Kasumi-1 (cell line): ENCODE measurements around the gene FANK1.
A peak's percentile ranks its signal among the peaks of the same experiment; 100 is the strongest.

Source experiments
- DNase-seq, 2 experiments: peaks; one replicate each; lab custom pipeline; 2025; lab: John Stamatoyannopoulos, UW

The FANK1 gene

GRCh38 chr10:125896088-125896934 lies at the start of gene FANK1:
FANK1 (plus strand) TSS chr10:125896564; CDS start chr10:125896643, 79 bp downstream.
- peak; percentile 83 to 85 for DNase-seq

- DNase-seq: no peak
Measured at GRCh38 chr10:125846894-125847293, 49.5 kb upstream of the FANK1 start.

GRCh38 chr10:125848371-125848770 lies 48.0 kb upstream of the FANK1 start:
- DNase-seq: no peak

- no peak for DNase-seq
Measured at GRCh38 chr10:125848857-125849256, 47.5 kb upstream of the FANK1 start.

- no peak for DNase-seq
Measured at GRCh38 chr10:125849448-125849847, 46.9 kb upstream of the FANK1 start.

- no peak for DNase-seq
Measured at GRCh38 chr10:125850766-125851731, 45.3 kb upstream of the FANK1 start.

- DNase-seq: no peak
Measured at GRCh38 chr10:125852487-125852886, 43.9 kb upstream of the FANK1 start.

GRCh38 chr10:125857185-125857760 lies 39.1 kb upstream of the FANK1 start:
- DNase-seq: no peak

GRCh38 chr10:125859128-125859817 lies 37.1 kb upstream of the FANK1 start:
- DNase-seq: no peak

- no peak for DNase-seq
Measured at GRCh38 chr10:125865120-125865519, 31.2 kb upstream of the FANK1 start.

GRCh38 chr10:125866421-125867029 lies 29.8 kb upstream of the FANK1 start:
- no peak for DNase-seq

- DNase-seq: peak; percentile 74 to 82
Measured at GRCh38 chr10:125868372-125868975, 27.9 kb upstream of the FANK1 start.

- no peak for DNase-seq
Measured at GRCh38 chr10:125871338-125871737, 25.0 kb upstream of the FANK1 start.

- no peak for DNase-seq
Measured at GRCh38 chr10:125878957-125879835, 17.2 kb upstream of the FANK1 start.

GRCh38 chr10:125880719-125881118 lies 15.6 kb upstream of the FANK1 start:
- no peak for DNase-seq

GRCh38 chr10:125881192-125881591 lies 15.2 kb upstream of the FANK1 start, which contains the start of gene DHX32:
DHX32 (minus strand) TSS chr10:125881292; CDS start chr10:125880824, 468 bp downstream.
- DNase-seq: no peak

- no peak for DNase-seq
Measured at GRCh38 chr10:125882596-125882995, 13.8 kb upstream of the FANK1 start.

- no peak for DNase-seq
Measured at GRCh38 chr10:125883211-125883610, 13.2 kb upstream of the FANK1 start.

GRCh38 chr10:125886914-125887512 lies 9.4 kb upstream of the FANK1 start:
- DNase-seq: no peak
